Caco-2 (cell line): ENCODE results near the gene TTYH1. TPM values are rescaled to one million over a fixed set of nuclear protein-coding genes. Genes with fewer than 3 reads are reported as not detected.

Experiments
- BruUV-seq: library from RNA; stranded (reverse); fragments of 400-500 nt; replicated peaks from 2 replicates; lab custom pipeline; 2021; lab: Mats Ljungman, UMichigan
- CTCF ChIA-PET: fragments of 300-600 bp; sonication (Branson Sonifier 250); formaldehyde crosslinking; loops from one replicate; lab custom pipeline; 2022; ENCODE audit warnings: antibody characterized with exemption; lab: Charles Lee
- POLR2A ChIA-PET: fragments of 300-600 bp; sonication (Branson Sonifier 250); formaldehyde crosslinking; loops from one replicate; lab custom pipeline; 2022; ENCODE audit warnings: antibody characterized with exemption; lab: Charles Lee
- DNase-seq, 2 experiments: peaks; one replicate each; pipeline versions ENCODE4 v3.0.0 to v3.0.0-alpha.2; 2020 to 2022
- H3K27me3 ChIP-seq: replicated peaks from 2 replicates; pipeline ENCODE4 v1.6.0; 2011; ENCODE audit warnings: low read length; ENCODE audit not compliant: control insufficient read depth, insufficient read depth
- H3K36me3 ChIP-seq: 2 replicates; pipeline ENCODE4 v1.5.1; 2011; ENCODE audit warnings: low read length; ENCODE audit not compliant: control insufficient read depth, insufficient read depth
- H3K4me1 ChIP-seq: fragments of 250-450 bp; sonication (Bioruptor Pico); 2 replicates; pipeline ENCODE4 v1.5.1; 2020; ENCODE audit warnings: mild to moderate bottlenecking
- H3K4me3 ChIP-seq: 2 replicates; pipeline ENCODE4 v1.5.1; 2011; ENCODE audit warnings: low read depth, mild to moderate bottlenecking, control low read depth, low read length
- H3K9me3 ChIP-seq: fragments of 250-450 bp; sonication (Bioruptor Pico); 2 replicates; pipeline ENCODE4 v1.5.1; 2020; ENCODE audit warnings: mild to moderate bottlenecking, moderate library complexity
- H3K27ac Mint-ChIP-seq: one replicate; pipeline ENCODE4 v1.8.0; 2022; ENCODE audit warnings: mixed read lengths; ENCODE audit not compliant: unreplicated experiment
- H3K27me3 Mint-ChIP-seq: one replicate; pipeline ENCODE4 v1.8.0; 2022; ENCODE audit warnings: mixed read lengths; ENCODE audit not compliant: insufficient read depth, unreplicated experiment
- H3K36me3 Mint-ChIP-seq: one replicate; pipeline ENCODE4 v1.8.0; 2022; ENCODE audit warnings: mild to moderate bottlenecking, mixed read lengths; ENCODE audit not compliant: insufficient read depth, unreplicated experiment
- H3K4me1 Mint-ChIP-seq: one replicate; pipeline ENCODE4 v1.8.0; 2022; ENCODE audit warnings: low read depth, mixed read lengths; ENCODE audit not compliant: unreplicated experiment
- H3K4me3 Mint-ChIP-seq: one replicate; pipeline ENCODE4 v1.8.0; 2022; ENCODE audit warnings: mild to moderate bottlenecking, moderate library complexity, mixed read lengths; ENCODE audit not compliant: unreplicated experiment
- H3K9me3 Mint-ChIP-seq: one replicate; pipeline ENCODE4 v1.8.0; 2022; ENCODE audit warnings: mixed read lengths; ENCODE audit not compliant: unreplicated experiment
- CTCF ChIP-seq, 2 experiments: fragments of 200-600 bp in 1 of 2; IDR thresholded peaks; 1 replicate in 1 of 2; 2 replicates in 1 of 2; pipeline versions ENCODE4 v1.5.1 to v1.8.0; 2011 to 2022; ENCODE audit warnings: antibody characterized with exemption in 1 of 2, control low read depth in 1 of 2, inconsistent platforms in 1 of 2, low read depth in 1 of 2, low read length in 1 of 2, mild to moderate bottlenecking in 1 of 2, moderate library complexity in 1 of 2; ENCODE audit not compliant: insufficient read depth in 1 of 2, severe bottlenecking in 1 of 2, unreplicated experiment in 1 of 2
- intact Hi-C: fragments of 100-400 bp; cut with micrococcal nuclease; formaldehyde crosslinking; loops from one replicate; pipeline ENCODE4 v1.10.0; 2022; ENCODE audit not compliant: unreplicated experiment
- total RNA-seq: library from RNA; stranded (reverse); gene quantifications from 2 replicates; pipeline ENCODE4 v1.2.3, GENCODE V29; 2022

The TTYH1 gene
- total RNA-seq, 1 experiment from 2014 or later: not detected

GRCh38 chr19:54482889-54483288 lies 67.6 kb downstream of the TTYH1 start:
- DNase-seq: no peak
- ChIA-PET CTCF (no interaction called here), POLR2A (no interaction called here)
- Histone ChIP-seq H3K4me1 (no peaks in the 10 kb centered on the region), H3K36me3 (no peaks in the 10 kb centered on the region), H3K9me3 (no peaks in the 10 kb centered on the region), H3K4me3 (no peak overlapping the region), H3K27me3 (no peaks in the 10 kb centered on the region)
- H3K36me3 Mint-ChIP-seq: no peaks in the 10 kb centered on the region
- H3K27ac Mint-ChIP-seq: no peak overlapping the region
- intact Hi-C loops: no loop called here
- H3K27me3 Mint-ChIP-seq: peaks cover 18% of the 10 kb centered on the region
- H3K4me1 Mint-ChIP-seq: no peaks in the 10 kb centered on the region
- TF ChIP-seq CTCF (IDR thresholded peaks at IDR 0.05; ENCODE audit: insufficient read depth in 1 of 2, low read depth in 1 of 2, low read length in 1 of 2, severe bottlenecking in 1 of 2, unreplicated experiment in 1 of 2): no peak
- no TSS peak for BruUV-seq
- H3K9me3 Mint-ChIP-seq: no peaks in the 10 kb centered on the region
- no peak overlapping the region for H3K4me3 Mint-ChIP-seq

- H3K9me3 ChIP-seq: no peaks in the 10 kb centered on the region
- DNase-seq: no peak
- Mint-ChIP-seq H3K4me1 (no peaks in the 10 kb centered on the region), H3K9me3 (no peaks in the 10 kb centered on the region), H3K36me3 (no peaks in the 10 kb centered on the region), H3K4me3 (no peak overlapping the region), H3K27me3 (peaks cover 21% of the 10 kb centered on the region), H3K27ac (no peak overlapping the region)
- POLR2A ChIA-PET: no interaction called here
- CTCF ChIA-PET: interaction anchor here (0.7 kb wide), 1 partner anchor 14 kb away, joined by 4 read pairs; no protein-coding TSS in a partner anchor
- no peak for TF ChIP-seq CTCF (IDR thresholded peaks at IDR 0.05; ENCODE audit: insufficient read depth in 1 of 2, low read depth in 1 of 2, low read length in 1 of 2, severe bottlenecking in 1 of 2, unreplicated experiment in 1 of 2)
- H3K4me1 ChIP-seq: no peaks in the 10 kb centered on the region
- no peak overlapping the region for H3K4me3 ChIP-seq
- intact Hi-C loops: no loop called here
- no peaks in the 10 kb centered on the region for H3K36me3 ChIP-seq
- no peaks in the 10 kb centered on the region for H3K27me3 ChIP-seq
- BruUV-seq: no TSS peak
These were observed 69.2 kb downstream of the TTYH1 start for GRCh38 chr19:54484451-54484850.

GRCh38 chr19:54485851-54486250 lies 70.6 kb downstream of the TTYH1 start:
- ChIA-PET POLR2A (no interaction called here), CTCF (no interaction called here)
- no peak for TF ChIP-seq CTCF (IDR thresholded peaks at IDR 0.05; ENCODE audit: insufficient read depth in 1 of 2, low read depth in 1 of 2, low read length in 1 of 2, severe bottlenecking in 1 of 2, unreplicated experiment in 1 of 2)
- H3K36me3 ChIP-seq: no peaks in the 10 kb centered on the region
- Mint-ChIP-seq H3K4me1 (no peaks in the 10 kb centered on the region), H3K27me3 (peaks cover 29% of the 10 kb centered on the region), H3K27ac (no peak overlapping the region), H3K36me3 (no peaks in the 10 kb centered on the region), H3K9me3 (no peaks in the 10 kb centered on the region), H3K4me3 (no peak overlapping the region)
- no peaks in the 10 kb centered on the region; the same call in 1 of the 2 replicates for H3K27me3 ChIP-seq
- no peak for DNase-seq
- BruUV-seq: no TSS peak
- no peaks in the 10 kb centered on the region for H3K9me3 ChIP-seq
- H3K4me1 ChIP-seq: peaks cover 3% of the 10 kb centered on the region; the same call in 1 of the 2 replicates
- no peak overlapping the region for H3K4me3 ChIP-seq
- intact Hi-C loops: no loop called here

Other genes with a start within 250 kb of the TTYH1 start
- 38.9 and 45.9 TPM in 2 replicates for gene TMC4, start 242.3 kb upstream of the TTYH1 start, total RNA-seq
- gene MBOAT7, start 225.9 kb upstream of the TTYH1 start, total RNA-seq: 137 and 149 TPM in 2 replicates
- 42.6 TPM in 2 replicates for gene TSEN34, start 224.2 kb upstream of the TTYH1 start, total RNA-seq
- 1,040 and 1,045 TPM in 2 replicates for gene RPS9, start 214.6 kb upstream of the TTYH1 start, total RNA-seq
- gene LILRB3, start 192.5 kb upstream of the TTYH1 start, total RNA-seq: not detected in 2 replicates
- not detected in 2 replicates for gene LILRA6, start 172.7 kb upstream of the TTYH1 start, total RNA-seq
- not detected in 2 replicates for gene LILRB5, start 158.2 kb upstream of the TTYH1 start, total RNA-seq
- not detected in 2 replicates for gene LILRB2, start 134.4 kb upstream of the TTYH1 start, total RNA-seq
- not detected in 2 replicates for gene LILRA5, start 102.3 kb upstream of the TTYH1 start, total RNA-seq
- gene LILRA4, start 76.3 kb upstream of the TTYH1 start, total RNA-seq: not detected in 2 replicates
- gene LAIR1, start 50.5 kb upstream of the TTYH1 start, total RNA-seq: not detected in 2 replicates
- gene LENG8, start 33.7 kb downstream of the TTYH1 start, total RNA-seq: 143 and 148 TPM in 2 replicates
- 6.7 and 6.9 TPM in 2 replicates for gene LENG9, start 48.3 kb downstream of the TTYH1 start, total RNA-seq
- gene CDC42EP5, start 57.8 kb downstream of the TTYH1 start, total RNA-seq: 7.1 and 8.6 TPM in 2 replicates
- not detected in 2 replicates for gene LAIR2, start 87.4 kb downstream of the TTYH1 start, total RNA-seq
- gene LILRA2, start 158.3 kb downstream of the TTYH1 start, total RNA-seq: not detected in 2 replicates
- not detected in 2 replicates for gene LILRA1, start 178.2 kb downstream of the TTYH1 start, total RNA-seq
- not detected in 2 replicates for gene LILRB1, start 215.0 kb downstream of the TTYH1 start, total RNA-seq
- gene LILRB4, start 247.5 kb downstream of the TTYH1 start, total RNA-seq: not detected in 2 replicates